ENCODE results near the gene VPS45.
"Not testable (repeated sequence)": the region's sequence is repeated elsewhere in the genome, so short reads cannot be mapped to it uniquely, and the experiment has no call there.

The VPS45 gene

GRCh38 chr1:150161747-150162581, 94.4 kb downstream of the VPS45 start:
- no peak for FAIRE-seq

- FAIRE-seq, result no peak
These were observed 94.9 kb downstream of the VPS45 start for GRCh38 chr1:150162582-150162861.

- no peak for FAIRE-seq
These were observed 95.5 kb downstream of the VPS45 start for GRCh38 chr1:150162862-150163706.

GRCh38 chr1:150164224-150164623, 96.6 kb downstream of the VPS45 start:
- no peak for FAIRE-seq

- FAIRE-seq, result no peak
These were observed 97.2 kb downstream of the VPS45 start for GRCh38 chr1:150164779-150165178.

- no peak for FAIRE-seq
These were observed 98.3 kb downstream of the VPS45 start for GRCh38 chr1:150165622-150166612.

GRCh38 chr1:150168960-150169601, 101.5 kb downstream of the VPS45 start:
- FAIRE-seq, result no peak

- FAIRE-seq, result no peak
These were observed 104.2 kb downstream of the VPS45 start for GRCh38 chr1:150171801-150172200.

- FAIRE-seq, result no peak
These were observed 105.6 kb downstream of the VPS45 start for GRCh38 chr1:150173141-150173585.

GRCh38 chr1:150176593-150176992, 109.0 kb downstream of the VPS45 start:
- no peak for FAIRE-seq

GRCh38 chr1:150178548-150178947, 111.0 kb downstream of the VPS45 start:
- FAIRE-seq, result no peak

GRCh38 chr1:150179867-150180266, 112.3 kb downstream of the VPS45 start:
- no peak for FAIRE-seq

- no peak for FAIRE-seq
These were observed 112.9 kb downstream of the VPS45 start for GRCh38 chr1:150180474-150180873.

- no peak for FAIRE-seq
These were observed 114.7 kb downstream of the VPS45 start for GRCh38 chr1:150182247-150182646.

- no peak for FAIRE-seq
These were observed 115.5 kb downstream of the VPS45 start for GRCh38 chr1:150183061-150183460.

GRCh38 chr1:150185481-150185880, 117.9 kb downstream of the VPS45 start:
- no peak for FAIRE-seq

- FAIRE-seq, result not testable (repeated sequence)
These were observed 118.8 kb downstream of the VPS45 start for GRCh38 chr1:150186438-150186788.

- FAIRE-seq, result no peak
These were observed 119.4 kb downstream of the VPS45 start for GRCh38 chr1:150186789-150187559.

- FAIRE-seq, result no peak
These were observed 120.0 kb downstream of the VPS45 start for GRCh38 chr1:150187560-150187931.

GRCh38 chr1:150192012-150192411, 124.4 kb downstream of the VPS45 start:
- FAIRE-seq, result no peak

- no peak for FAIRE-seq
These were observed 126.9 kb downstream of the VPS45 start for GRCh38 chr1:150194381-150195031.
